HepG2 (cell line): ENCODE measurements around the gene GRK3. TPM values are rescaled to one million over a fixed set of nuclear protein-coding genes. Genes with fewer than 3 reads are reported as not detected.

Experiments used
- ATAC-seq: fragments of 200-7000 bp; cut with Tn5 transposase; 3 replicates; pipeline ENCODE4 v1.9.1; 2020; ENCODE audit warnings: mild to moderate bottlenecking, moderate library complexity
- BruUV-seq: library from RNA; stranded (reverse); fragments of 400-500 nt; replicated peaks from 2 replicates; lab custom pipeline; 2021; lab: Mats Ljungman, UMichigan
- CTCF ChIA-PET: fragments of 300-600 bp; formaldehyde crosslinking; extraction: SDS; loops from one replicate; lab custom pipeline; 2021; ENCODE audit warnings: low total read pairs, inconsistent platforms, low intra/inter-chr PET ratio; lab: Yijun Ruan, JAX
- POLR2A ChIA-PET: fragments of 350-600 bp; sonication (Branson Sonifier 250); formaldehyde crosslinking; loops from one replicate; lab custom pipeline; 2020; ENCODE audit warnings: antibody characterized with exemption, inconsistent platforms; lab: Yijun Ruan, JAX
- DNase-seq: peaks from one replicate; pipeline ENCODE4 v3.0.0-alpha.2; 2015; ENCODE audit warnings: low spot score
- FAIRE-seq: peaks from 3 replicates; lab custom pipeline; 2011; peaks lifted over from hg19 to GRCh38; lab: Jason Lieb, UNC
- H2AFZ ChIP-seq: one replicate; pipeline ENCODE4 v1.6.1; 2011; ENCODE audit warnings: low read length, inconsistent platforms
- H3K27ac ChIP-seq: fragments of 300-600 bp; 3 replicates; pipeline ENCODE4 v1.8.0; 2011; ENCODE audit warnings: mixed run types, mild to moderate bottlenecking, mixed read lengths, low read length, inconsistent platforms; ENCODE audit not compliant: insufficient read depth; ENCODE audit errors: extremely low read length
- H3K27me3 ChIP-seq, 2 experiments: fragments of 200-600 bp in 1 of 2; 2 replicates in 1 of 2; 3 replicates in 1 of 2; pipeline versions ENCODE4 v1.6.0 to v1.8.0; 2011; ENCODE audit warnings: low read length in 2 of 2, mild to moderate bottlenecking in 2 of 2, moderate library complexity in 2 of 2, inconsistent platforms in 1 of 2; ENCODE audit not compliant: insufficient read depth in 2 of 2, control insufficient read depth in 1 of 2
- H3K36me3 ChIP-seq, 2 experiments: fragments of 200-600 bp in 1 of 2; replicated peaks in 1 of 2; 2 replicates in 1 of 2; 3 replicates in 1 of 2; pipeline versions ENCODE4 v1.5.1 to v1.8.0; 2011; ENCODE audit warnings: low read length in 2 of 2, inconsistent platforms in 1 of 2; ENCODE audit not compliant: insufficient read depth in 2 of 2, control insufficient read depth in 1 of 2
- H3K4me1 ChIP-seq: 2 replicates; pipeline ENCODE4 v1.5.1; 2012; ENCODE audit warnings: low read length, inconsistent platforms; ENCODE audit not compliant: insufficient read depth
- H3K4me2 ChIP-seq: 2 replicates; pipeline ENCODE4 v1.6.0; 2011; ENCODE audit warnings: low read depth, low read length, inconsistent platforms
- H3K4me3 ChIP-seq, 3 experiments: fragments of 200-600 bp in 1 of 3; sonication (generic), shearing (Covaris generic) in 1 of 3; replicated peaks in 1 of 3; 2 replicates each; pipeline ENCODE4 v1.5.1; 2011 to 2016; ENCODE audit warnings: low read length in 3 of 3, inconsistent platforms in 2 of 3, low read depth in 2 of 3, mild to moderate bottlenecking in 2 of 3, control low read depth in 1 of 3, mixed read lengths in 1 of 3; ENCODE audit not compliant: insufficient read depth in 1 of 3
- H3K79me2 ChIP-seq: one replicate; pipeline ENCODE4 v1.6.1; 2011; ENCODE audit warnings: low read length, inconsistent platforms; ENCODE audit not compliant: insufficient read depth
- H3K9ac ChIP-seq: 2 replicates; pipeline ENCODE4 v1.6.0; 2011; ENCODE audit warnings: mild to moderate bottlenecking, low read depth, low read length, inconsistent platforms; ENCODE audit not compliant: insufficient read depth
- H3K9me3 ChIP-seq: 2 replicates; pipeline ENCODE4 v1.5.1; 2012; ENCODE audit warnings: mild to moderate bottlenecking, low read length
- H4K20me1 ChIP-seq: 2 replicates; pipeline ENCODE4 v1.6.0; 2011; ENCODE audit warnings: inconsistent platforms, mild to moderate bottlenecking, low read length, moderate library complexity; ENCODE audit not compliant: insufficient read depth
- FOXP1 ChIP-seq, 2 experiments: fragments of 450-650 bp in 1 of 2; IDR thresholded peaks; 2 replicates each; pipeline ENCODE4 v1.6.1; 2017 to 2018; ENCODE audit warnings: antibody characterized with exemption in 1 of 2
- MAFK ChIP-seq, 2 experiments: IDR thresholded peaks in 1 of 2; conservative IDR thresholded peaks in 1 of 2; 2 replicates each; pipeline ENCODE4 v1.6.1; 2011; ENCODE audit warnings: improper control_type of control experiment in 2 of 2, low read length in 2 of 2
- NFYB ChIP-seq: sonication (generic); formaldehyde crosslinking; IDR thresholded peaks from 2 replicates; pipeline ENCODE4 v1.4.0; 2020; ENCODE audit warnings: missing genetic modification reagents
- RFX3 ChIP-seq: IDR thresholded peaks from 2 replicates; pipeline ENCODE4 v1.6.1; 2016; ENCODE audit warnings: missing biosample characterization, missing genetic modification reagents
- ZNF761 ChIP-seq: sonication (generic); formaldehyde crosslinking; conservative IDR thresholded peaks from 2 replicates; pipeline ENCODE4 v1.4.0; 2020; ENCODE audit warnings: mild to moderate bottlenecking, missing genetic modification reagents
- WGBS: methylation state at CpG from one replicate; pipeline ENCODE4 v1.1.6; 2017; ENCODE audit warnings: low lambda C conversion rate; 5-methylcytosine and 5-hydroxymethylcytosine counted together
- in situ Hi-C: cut with HindIII; loops from 2 replicates; pipeline ENCODE4 v1.10.0; 2017; ENCODE audit warnings: low pct_unique_long_range_greater_than_20kb; ENCODE audit not compliant: extremely low pct_ligation_motif_present
- intact Hi-C: fragments of 100-400 bp; cut with micrococcal nuclease; formaldehyde crosslinking; loops from one replicate; pipeline ENCODE4 v1.10.0; 2022; ENCODE audit not compliant: unreplicated experiment
- polyA plus RNA-seq, 8 experiments: library from polyadenylated mRNA; depleted of rRNA in 3 of 8; stranded (reverse) in 7 of 8; unstranded in 1 of 8; fragments of >200 nt; fragmentation: Illumina TruSeq in 4 of 8; extraction: Trizol in 4 of 8; gene quantifications; 2 replicates each; pipeline versions ENCODE4 v1.2.1 to v1.2.3, GENCODE V29; 2011 to 2016; ENCODE audit warnings: low read depth in 4 of 8, missing spikeins in 1 of 8, mixed read lengths in 1 of 8; ENCODE audit not compliant: insufficient read depth in 1 of 8
- total RNA-seq, 5 experiments: library from RNA; depleted of rRNA; stranded (reverse); fragments of >200 nt; fragmentation: Illumina TruSeq; extraction: Trizol; gene quantifications; 2 replicates each; pipeline ENCODE4 v1.2.3, GENCODE V29; 2016; ENCODE audit warnings: low read depth in 1 of 5
- TF ChIP-seq, protein P1 (sequence below), 2 experiments: sonication (generic) in 1 of 2; formaldehyde crosslinking in 1 of 2; IDR thresholded peaks; 2 replicates each; pipeline versions ENCODE4 v1.6.1 to v1.9.0; 2014 to 2022; ENCODE audit warnings: antibody characterized with exemption in 1 of 2, borderline replicate concordance in 1 of 2, inconsistent platforms in 1 of 2, low read depth in 1 of 2, missing genetic modification reagents in 1 of 2
- TF ChIP-seq, protein P2 (sequence below): IDR thresholded peaks from 2 replicates; pipeline ENCODE4 v1.6.1; 2012; ENCODE audit warnings: inconsistent platforms
- TF ChIP-seq, protein P3 (sequence below): sonication (generic); formaldehyde crosslinking; IDR thresholded peaks from 2 replicates; pipeline ENCODE4 v1.4.0; 2020; ENCODE audit warnings: missing genetic modification reagents; ENCODE audit errors: not compliant biosample characterization

GRK3 gene
- total and polyA plus RNA-seq, 2 of the 13 experiments (the other 11 are each of a cell fraction or from before 2014, with no cell fraction given), result 8.5 to 16.7 TPM

DNA sequence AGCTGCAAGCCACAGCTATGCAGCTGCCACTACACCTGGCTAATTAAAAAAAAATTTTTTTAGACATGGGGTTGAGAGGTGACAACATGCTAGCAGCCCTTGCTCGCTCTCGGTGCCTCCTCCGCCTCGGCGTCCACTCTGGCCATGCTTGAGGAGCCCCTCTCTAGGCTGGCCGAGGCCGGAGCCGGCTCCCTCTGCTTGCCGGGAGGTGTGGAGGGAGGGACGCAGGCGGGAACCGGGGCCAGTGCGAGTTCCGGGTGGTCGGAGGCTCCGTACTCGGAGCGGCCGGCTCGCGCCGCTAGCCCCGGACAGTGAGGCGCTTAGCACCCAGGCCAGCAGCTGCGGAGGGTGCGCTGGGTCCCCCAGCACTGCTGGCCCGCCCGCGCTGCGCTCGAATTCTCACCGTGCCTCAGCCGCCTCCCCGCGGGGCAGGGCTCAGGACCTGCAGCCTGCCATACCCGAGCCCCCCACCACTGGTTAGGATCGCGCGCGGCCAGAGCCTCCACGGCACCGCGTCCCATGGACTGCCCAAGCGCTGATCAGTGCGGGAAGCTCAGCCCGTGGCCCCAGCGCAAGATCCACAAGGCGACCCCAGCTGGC, 188.2 kb downstream of the GRK3 start (continued):
- TF ChIP-seq, protein P1, sequence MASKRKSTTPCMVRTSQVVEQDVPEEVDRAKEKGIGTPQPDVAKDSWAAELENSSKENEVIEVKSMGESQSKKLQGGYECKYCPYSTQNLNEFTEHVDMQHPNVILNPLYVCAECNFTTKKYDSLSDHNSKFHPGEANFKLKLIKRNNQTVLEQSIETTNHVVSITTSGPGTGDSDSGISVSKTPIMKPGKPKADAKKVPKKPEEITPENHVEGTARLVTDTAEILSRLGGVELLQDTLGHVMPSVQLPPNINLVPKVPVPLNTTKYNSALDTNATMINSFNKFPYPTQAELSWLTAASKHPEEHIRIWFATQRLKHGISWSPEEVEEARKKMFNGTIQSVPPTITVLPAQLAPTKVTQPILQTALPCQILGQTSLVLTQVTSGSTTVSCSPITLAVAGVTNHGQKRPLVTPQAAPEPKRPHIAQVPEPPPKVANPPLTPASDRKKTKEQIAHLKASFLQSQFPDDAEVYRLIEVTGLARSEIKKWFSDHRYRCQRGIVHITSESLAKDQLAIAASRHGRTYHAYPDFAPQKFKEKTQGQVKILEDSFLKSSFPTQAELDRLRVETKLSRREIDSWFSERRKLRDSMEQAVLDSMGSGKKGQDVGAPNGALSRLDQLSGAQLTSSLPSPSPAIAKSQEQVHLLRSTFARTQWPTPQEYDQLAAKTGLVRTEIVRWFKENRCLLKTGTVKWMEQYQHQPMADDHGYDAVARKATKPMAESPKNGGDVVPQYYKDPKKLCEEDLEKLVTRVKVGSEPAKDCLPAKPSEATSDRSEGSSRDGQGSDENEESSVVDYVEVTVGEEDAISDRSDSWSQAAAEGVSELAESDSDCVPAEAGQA (IDR thresholded peaks at IDR 0.05; ENCODE audit: low read depth), result no peak
- TF ChIP-seq, protein P1 (CRISPR knock-in tag; IDR thresholded peaks at IDR 0.05; ENCODE audit: borderline replicate concordance), result no peak
- TF ChIP-seq FOXP1 (IDR thresholded peaks at IDR 0.05) (no peak), FOXP1 (CRISPR knock-in tag; IDR thresholded peaks at IDR 0.05) (no peak)

DNA sequence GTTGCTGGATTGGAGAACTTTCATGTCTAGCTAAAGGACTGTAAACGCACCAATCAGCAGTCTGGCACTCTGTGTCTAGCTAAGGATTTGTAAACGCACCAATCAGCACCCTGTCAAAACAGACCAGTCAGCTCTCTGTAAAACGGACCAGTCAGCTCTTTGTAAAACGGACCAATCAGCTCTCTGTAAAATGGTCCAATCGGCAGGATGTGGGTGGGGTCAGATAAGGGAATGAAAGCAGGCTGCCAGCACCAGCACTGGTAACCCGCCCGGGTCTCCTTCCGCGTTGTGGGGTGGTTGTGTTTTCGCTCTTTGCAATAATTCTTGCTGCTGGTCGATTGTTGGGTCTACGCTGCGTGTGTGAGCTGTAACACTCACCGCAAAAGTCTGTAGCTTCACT, 188.8 kb downstream of the GRK3 start:
- CTCF ChIA-PET, result no interaction called here
- in situ Hi-C loops, result no loop called here
- TF ChIP-seq, protein P1 (IDR thresholded peaks at IDR 0.05; ENCODE audit: low read depth), result no peak
- TF ChIP-seq, protein P1 (CRISPR knock-in tag; IDR thresholded peaks at IDR 0.05; ENCODE audit: borderline replicate concordance), result no peak
- TF ChIP-seq MAFK (conservative IDR thresholded peaks at IDR 0.05 in 1 of 2, IDR thresholded peaks at IDR 0.05 in 1 of 2; ENCODE audit: low read length in 2 of 2) (peak; percentile 76 to 82), NFYB (CRISPR knock-in tag) (0 out of 2 replicates have a peak, but pooled peaks have one; percentile 22), RFX3 (CRISPR knock-in tag) (no peak), ZNF761 (no peak)
- TF ChIP-seq, protein P2, sequence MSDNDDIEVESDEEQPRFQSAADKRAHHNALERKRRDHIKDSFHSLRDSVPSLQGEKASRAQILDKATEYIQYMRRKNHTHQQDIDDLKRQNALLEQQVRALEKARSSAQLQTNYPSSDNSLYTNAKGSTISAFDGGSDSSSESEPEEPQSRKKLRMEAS, result no peak
- TF ChIP-seq, protein P3, sequence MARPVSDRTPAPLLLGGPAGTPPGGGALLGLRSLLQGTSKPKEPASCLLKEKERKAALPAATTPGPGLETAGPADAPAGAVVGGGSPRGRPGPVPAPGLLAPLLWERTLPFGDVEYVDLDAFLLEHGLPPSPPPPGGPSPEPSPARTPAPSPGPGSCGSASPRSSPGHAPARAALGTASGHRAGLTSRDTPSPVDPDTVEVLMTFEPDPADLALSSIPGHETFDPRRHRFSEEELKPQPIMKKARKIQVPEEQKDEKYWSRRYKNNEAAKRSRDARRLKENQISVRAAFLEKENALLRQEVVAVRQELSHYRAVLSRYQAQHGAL (CRISPR knock-in tag), result no peak

More for the DNA sequence above, 188.8 kb downstream of the GRK3 start:
- intact Hi-C loops, result no loop called here
- H3K9me3 ChIP-seq, result no peaks in the 10 kb centered on the region
- BruUV-seq, result no TSS peak
- no peak for FAIRE-seq
- H3K27me3 ChIP-seq, result no peaks in the 10 kb centered on the region; a peak in 1 of 5 replicates
- H3K4me3 ChIP-seq, result no peak overlapping the region
- no peak for ATAC-seq
- H3K4me2 ChIP-seq, result no peak overlapping the region; the same call in 1 of the 2 replicates
- no peaks in the 10 kb centered on the region for H3K36me3 ChIP-seq
- DNase-seq, result no peak
- POLR2A ChIA-PET, result no interaction called here
- H4K20me1 ChIP-seq, result no peaks in the 10 kb centered on the region
- no peak overlapping the region for H3K9ac ChIP-seq
- no peak overlapping the region for H2AFZ ChIP-seq
- 70% methylated on average over 14 of the region's 14 CpGs for WGBS
- H3K27ac ChIP-seq, result no peak overlapping the region
- no peaks in the 10 kb centered on the region for H3K79me2 ChIP-seq
- H3K4me1 ChIP-seq, result peaks cover 23% of the 10 kb centered on the region
